Measurements from ENCODE around the gene PARP12. TPM values are rescaled to one million over a fixed set of nuclear protein-coding genes. Genes with fewer than 3 reads are reported as not detected.

The PARP12 gene
- total and polyA plus RNA-seq, 2 of the 13 experiments (the other 11 are each of a cell fraction or from before 2014, with no cell fraction given) = 15.5 to 35.2 TPM

DNA sequence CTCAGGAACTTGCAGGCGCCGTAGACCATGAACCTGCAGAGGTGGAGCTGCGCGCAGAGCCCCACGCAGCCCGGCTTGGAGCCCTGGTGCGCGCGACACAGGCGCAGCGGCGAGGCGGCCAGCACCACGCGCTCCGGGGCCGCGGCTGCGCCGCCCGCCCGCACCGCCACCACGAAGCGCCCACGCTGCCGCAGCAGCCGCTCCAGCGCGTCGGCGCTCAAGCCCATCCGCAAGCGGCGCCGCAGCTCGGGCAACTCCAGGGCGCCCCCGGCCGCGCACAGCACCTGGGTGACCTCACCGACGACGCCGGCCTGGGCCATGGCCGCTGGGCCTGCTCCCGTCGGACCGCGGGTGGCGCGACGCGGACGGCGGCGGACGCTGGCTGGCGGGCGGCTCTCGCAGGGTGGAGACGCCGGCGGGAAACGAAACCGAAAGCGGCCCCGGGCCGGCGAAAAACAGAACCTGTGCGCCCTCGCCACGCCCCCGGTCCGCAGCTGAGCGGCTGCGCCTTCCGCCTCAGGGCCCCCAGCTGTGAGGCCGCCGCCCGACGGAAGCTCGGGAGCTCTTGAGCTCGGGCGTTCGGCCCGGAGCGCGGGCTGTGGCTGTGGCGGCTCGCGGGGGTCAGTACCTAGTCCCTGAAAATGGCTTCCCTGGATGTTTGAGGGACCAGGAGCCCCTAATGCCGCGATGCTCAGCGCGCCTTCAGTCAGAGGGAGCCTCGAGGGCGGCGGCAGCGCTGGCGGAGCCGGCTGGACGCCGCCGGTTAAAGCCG lies at the start of gene PARP12 (continued):
- TF ChIP-seq, protein P1, sequence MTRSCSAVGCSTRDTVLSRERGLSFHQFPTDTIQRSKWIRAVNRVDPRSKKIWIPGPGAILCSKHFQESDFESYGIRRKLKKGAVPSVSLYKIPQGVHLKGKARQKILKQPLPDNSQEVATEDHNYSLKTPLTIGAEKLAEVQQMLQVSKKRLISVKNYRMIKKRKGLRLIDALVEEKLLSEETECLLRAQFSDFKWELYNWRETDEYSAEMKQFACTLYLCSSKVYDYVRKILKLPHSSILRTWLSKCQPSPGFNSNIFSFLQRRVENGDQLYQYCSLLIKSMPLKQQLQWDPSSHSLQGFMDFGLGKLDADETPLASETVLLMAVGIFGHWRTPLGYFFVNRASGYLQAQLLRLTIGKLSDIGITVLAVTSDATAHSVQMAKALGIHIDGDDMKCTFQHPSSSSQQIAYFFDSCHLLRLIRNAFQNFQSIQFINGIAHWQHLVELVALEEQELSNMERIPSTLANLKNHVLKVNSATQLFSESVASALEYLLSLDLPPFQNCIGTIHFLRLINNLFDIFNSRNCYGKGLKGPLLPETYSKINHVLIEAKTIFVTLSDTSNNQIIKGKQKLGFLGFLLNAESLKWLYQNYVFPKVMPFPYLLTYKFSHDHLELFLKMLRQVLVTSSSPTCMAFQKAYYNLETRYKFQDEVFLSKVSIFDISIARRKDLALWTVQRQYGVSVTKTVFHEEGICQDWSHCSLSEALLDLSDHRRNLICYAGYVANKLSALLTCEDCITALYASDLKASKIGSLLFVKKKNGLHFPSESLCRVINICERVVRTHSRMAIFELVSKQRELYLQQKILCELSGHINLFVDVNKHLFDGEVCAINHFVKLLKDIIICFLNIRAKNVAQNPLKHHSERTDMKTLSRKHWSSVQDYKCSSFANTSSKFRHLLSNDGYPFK (CRISPR knock-in tag; IDR thresholded peaks at IDR 0.05; ENCODE audit: borderline replicate concordance) = peak; percentile 49; the same call in 1 of the 2 replicates
- TF ChIP-seq MYC (CRISPR knock-in tag; IDR thresholded peaks at IDR 0.05; ENCODE audit: borderline replicate concordance) = peak; percentile 34; the same call in 1 of the 2 replicates
- TF ChIP-seq, protein P2, sequence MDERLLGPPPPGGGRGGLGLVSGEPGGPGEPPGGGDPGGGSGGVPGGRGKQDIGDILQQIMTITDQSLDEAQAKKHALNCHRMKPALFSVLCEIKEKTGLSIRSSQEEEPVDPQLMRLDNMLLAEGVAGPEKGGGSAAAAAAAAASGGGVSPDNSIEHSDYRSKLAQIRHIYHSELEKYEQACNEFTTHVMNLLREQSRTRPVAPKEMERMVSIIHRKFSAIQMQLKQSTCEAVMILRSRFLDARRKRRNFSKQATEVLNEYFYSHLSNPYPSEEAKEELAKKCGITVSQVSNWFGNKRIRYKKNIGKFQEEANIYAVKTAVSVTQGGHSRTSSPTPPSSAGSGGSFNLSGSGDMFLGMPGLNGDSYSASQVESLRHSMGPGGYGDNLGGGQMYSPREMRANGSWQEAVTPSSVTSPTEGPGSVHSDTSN (CRISPR knock-in tag; IDR thresholded peaks at IDR 0.05) = no peak
- TF ChIP-seq JUNB (CRISPR knock-in tag; IDR thresholded peaks at IDR 0.05; ENCODE audit: borderline replicate concordance) = no peak
- peak; percentile 44; the same call in 1 of the 2 replicates for TF ChIP-seq TAF1 (CRISPR knock-in tag; IDR thresholded peaks at IDR 0.05)
- no peak for TF ChIP-seq XBP1 (CRISPR knock-in tag; IDR thresholded peaks at IDR 0.05)
- TF ChIP-seq, protein P3, sequence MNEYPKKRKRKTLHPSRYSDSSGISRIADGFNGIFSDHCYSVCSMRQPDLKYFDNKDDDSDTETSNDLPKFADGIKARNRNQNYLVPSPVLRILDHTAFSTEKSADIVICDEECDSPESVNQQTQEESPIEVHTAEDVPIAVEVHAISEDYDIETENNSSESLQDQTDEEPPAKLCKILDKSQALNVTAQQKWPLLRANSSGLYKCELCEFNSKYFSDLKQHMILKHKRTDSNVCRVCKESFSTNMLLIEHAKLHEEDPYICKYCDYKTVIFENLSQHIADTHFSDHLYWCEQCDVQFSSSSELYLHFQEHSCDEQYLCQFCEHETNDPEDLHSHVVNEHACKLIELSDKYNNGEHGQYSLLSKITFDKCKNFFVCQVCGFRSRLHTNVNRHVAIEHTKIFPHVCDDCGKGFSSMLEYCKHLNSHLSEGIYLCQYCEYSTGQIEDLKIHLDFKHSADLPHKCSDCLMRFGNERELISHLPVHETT (CRISPR knock-in tag; conservative IDR thresholded peaks at IDR 0.05) = no peak
- TF ChIP-seq ZNF331 (CRISPR knock-in tag; IDR thresholded peaks at IDR 0.05) = no peak
- TF ChIP-seq PHB2 (IDR thresholded peaks at IDR 0.05; ENCODE audit: partially characterized antibody) = no peak
- no peak for TF ChIP-seq LCORL (IDR thresholded peaks at IDR 0.05)
- TF ChIP-seq LCORL (CRISPR knock-in tag; IDR thresholded peaks at IDR 0.05) = peak; percentile 40; the same call in 1 of the 2 replicates
- TF ChIP-seq KLF15 (CRISPR knock-in tag; IDR thresholded peaks at IDR 0.05; ENCODE audit: borderline replicate concordance) = no peak; the same call in 1 of the 2 replicates
- TF ChIP-seq DNMT3B (CRISPR knock-in tag; conservative IDR thresholded peaks at IDR 0.05) = no peak
- no peak for TF ChIP-seq ISL2 (CRISPR knock-in tag; IDR thresholded peaks at IDR 0.05)
- no peak for TF ChIP-seq ZNF879 (CRISPR knock-in tag; IDR thresholded peaks at IDR 0.05)
- no peak for TF ChIP-seq KDM6A (CRISPR knock-in tag; IDR thresholded peaks at IDR 0.05; ENCODE audit: low read depth)
- no peak for TF ChIP-seq TSC22D2 (CRISPR knock-in tag; IDR thresholded peaks at IDR 0.05; ENCODE audit: borderline replicate concordance)
- peak; percentile 22; the same call in 1 of the 2 replicates for TF ChIP-seq ZNF772 (CRISPR knock-in tag; IDR thresholded peaks at IDR 0.05)
- peak; percentile 85 for TF ChIP-seq YEATS4 (CRISPR knock-in tag; IDR thresholded peaks at IDR 0.05; ENCODE audit: borderline replicate concordance)
- TF ChIP-seq, protein P4, sequence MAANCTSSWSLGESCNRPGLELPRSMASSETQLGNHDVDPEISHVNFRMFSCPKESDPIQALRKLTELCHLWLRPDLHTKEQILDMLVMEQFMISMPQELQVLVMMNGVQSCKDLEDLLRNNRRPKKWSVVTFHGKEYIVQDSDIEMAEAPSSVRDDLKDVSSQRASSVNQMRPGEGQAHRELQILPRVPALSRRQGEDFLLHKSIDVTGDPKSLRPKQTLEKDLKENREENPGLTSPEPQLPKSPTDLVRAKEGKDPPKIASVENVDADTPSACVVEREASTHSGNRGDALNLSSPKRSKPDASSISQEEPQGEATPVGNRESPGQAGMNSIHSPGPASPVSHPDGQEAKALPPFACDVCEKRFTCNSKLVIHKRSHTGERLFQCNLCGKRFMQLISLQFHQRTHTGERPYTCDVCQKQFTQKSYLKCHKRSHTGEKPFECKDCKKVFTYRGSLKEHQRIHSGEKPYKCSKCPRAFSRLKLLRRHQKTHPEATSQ (CRISPR knock-in tag; IDR thresholded peaks at IDR 0.05; ENCODE audit: borderline replicate concordance) = peak; percentile 66; the same call in 1 of the 2 replicates
- no peak for TF ChIP-seq SRSF4 (IDR thresholded peaks at IDR 0.05; ENCODE audit: low read depth, low read length, poor library complexity, severe bottlenecking)
- TF ChIP-seq BCL6 (CRISPR knock-in tag; IDR thresholded peaks at IDR 0.05) = peak; percentile 12; the same call in 1 of the 2 replicates
- no peak; the same call in 1 of the 2 replicates for TF ChIP-seq ARHGAP35 (CRISPR knock-in tag; IDR thresholded peaks at IDR 0.05; ENCODE audit: borderline replicate concordance)
- TF ChIP-seq MXI1 (IDR thresholded peaks at IDR 0.05; ENCODE audit: borderline replicate concordance, low read depth, low read length) = peak; percentile 68; the same call in 1 of the 3 replicates
